GM19438 (cell line): ENCODE measurements around the gene RAB22A.

ENCODE experiments used
- ATAC-seq: cut with Tn5 transposase; IDR thresholded peaks from one replicate; pipeline ENCODE4 v1.9.1; 2021; ENCODE audit warnings: low read depth; ENCODE audit not compliant: unreplicated experiment

The RAB22A gene

DNA sequence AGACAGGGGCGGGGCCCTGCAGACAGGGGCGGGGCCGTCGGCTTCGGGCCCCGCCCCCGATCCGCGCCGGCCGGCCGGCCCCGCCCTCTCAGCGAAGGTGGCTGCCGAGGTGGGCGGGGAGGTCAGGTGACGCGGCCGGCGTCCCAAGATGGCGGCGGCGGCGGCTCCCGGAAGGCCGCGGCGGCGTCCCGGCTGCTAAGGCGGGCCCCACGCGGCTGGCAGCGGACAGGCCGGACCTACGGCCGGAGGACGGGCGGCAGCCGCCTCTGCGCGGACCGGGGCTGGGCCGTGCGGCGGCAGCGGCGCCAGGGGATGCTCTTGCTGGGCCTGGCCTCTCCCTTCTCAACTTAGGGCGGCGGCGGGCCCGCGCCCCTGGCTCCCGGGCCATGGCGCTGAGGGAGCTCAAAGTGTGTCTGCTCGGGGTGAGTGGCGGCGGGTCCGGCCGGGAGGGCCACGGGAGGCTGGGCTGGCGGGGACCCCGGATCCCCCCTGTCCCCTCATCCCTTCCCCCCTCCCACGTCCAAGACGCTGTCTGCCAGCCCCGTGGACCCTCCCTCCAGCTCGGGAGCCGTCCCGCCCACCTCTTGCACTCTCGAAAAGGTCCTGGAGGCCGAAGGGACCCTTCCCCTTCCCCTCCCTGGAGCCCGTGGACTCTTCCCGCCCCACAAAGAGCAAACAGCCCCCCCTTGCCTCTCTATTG lies at the start of gene RAB22A:
Gene RAB22A (plus strand): TSS at position 125 of the 700 bp plus-strand sequence. CDS start 262 bp downstream, at position 387.
- peak; percentile 78 for ATAC-seq

DNA sequence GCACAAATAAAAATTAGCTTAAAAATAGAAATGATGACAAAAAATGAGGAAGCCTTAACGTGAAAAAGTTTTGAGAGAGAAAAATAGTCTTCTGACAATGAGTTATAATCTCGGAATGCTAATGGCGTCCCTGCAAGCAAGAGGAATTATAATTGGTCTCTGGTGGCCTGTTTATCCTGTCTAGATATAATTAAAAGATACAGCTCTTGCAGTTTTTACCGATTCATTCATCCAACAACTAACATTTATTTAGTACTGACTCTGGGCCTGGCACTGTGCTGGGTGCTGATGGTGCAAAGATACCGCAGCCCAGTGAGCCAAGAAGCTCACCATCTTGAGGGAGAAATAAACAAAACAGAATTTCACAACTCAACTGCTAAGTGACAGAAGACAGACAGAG lies 49.5 kb upstream of the RAB22A start:
- ATAC-seq = no peak

GRCh38 chr20:58261660-58262059 lies 47.9 kb upstream of the RAB22A start:
- no peak for ATAC-seq

DNA sequence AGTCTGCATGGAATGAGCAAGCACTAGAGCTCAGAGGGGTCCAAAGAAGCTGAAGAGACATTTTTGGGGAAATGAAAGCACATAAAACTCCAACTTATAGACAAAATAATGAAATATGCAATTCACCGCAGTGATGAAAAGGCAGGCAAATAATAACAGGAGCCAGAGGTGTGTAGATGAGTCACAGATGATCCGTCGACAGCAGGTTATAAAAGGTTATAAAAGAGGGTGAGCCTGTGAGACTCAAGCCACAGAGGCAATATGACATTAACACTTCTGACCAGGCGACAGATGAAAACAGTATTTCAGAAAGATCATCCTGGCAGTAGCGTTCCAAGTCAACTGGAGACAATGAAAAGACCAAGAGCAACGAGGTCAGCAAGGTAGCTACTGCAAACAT lies 45.2 kb upstream of the RAB22A start:
- ATAC-seq = no peak

DNA sequence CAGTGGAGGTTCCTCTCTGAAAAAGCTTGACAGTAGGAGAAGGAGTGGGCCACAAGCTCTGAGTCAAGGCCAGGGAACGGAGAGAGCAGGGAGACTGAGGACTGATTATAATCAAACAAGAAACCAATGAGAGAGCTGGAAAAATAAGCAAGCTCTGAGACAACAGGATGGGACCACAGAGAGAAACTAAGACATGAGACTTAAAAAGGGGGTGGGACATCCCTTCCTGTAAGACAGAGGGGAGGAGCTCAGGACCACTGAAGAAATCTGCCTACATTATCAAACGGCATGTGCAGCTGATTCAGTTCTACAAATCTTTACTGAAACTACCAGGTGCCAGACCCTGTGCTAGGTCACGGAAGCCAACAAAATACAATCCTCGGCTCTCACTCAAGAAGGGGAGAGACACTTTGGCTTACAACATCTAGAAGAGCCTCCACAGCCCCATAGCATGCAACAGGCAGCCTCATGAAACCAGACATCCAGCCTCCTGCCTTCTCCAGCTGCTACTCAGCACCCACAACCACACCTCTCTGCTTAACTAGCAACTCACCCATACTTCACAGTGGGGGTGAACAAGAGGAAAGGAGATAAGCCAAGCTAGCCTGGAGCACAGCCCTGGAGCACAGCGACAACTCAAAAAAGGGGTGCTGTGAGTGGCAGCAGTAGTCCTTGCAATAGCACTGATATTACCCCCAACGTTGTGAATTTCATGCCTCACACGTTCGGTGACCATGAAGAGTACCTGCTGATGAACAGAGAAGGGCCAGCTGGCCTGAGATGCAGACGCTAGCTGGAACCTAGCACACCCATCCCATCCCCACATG lies 41.9 kb upstream of the RAB22A start:
- ATAC-seq = no peak

GRCh38 chr20:58268421-58268821 lies 41.1 kb upstream of the RAB22A start:
- no peak for ATAC-seq

- ATAC-seq = no peak
Observed at GRCh38 chr20:58268936-58269619, 40.4 kb upstream of the RAB22A start.

GRCh38 chr20:58271606-58272351 lies 37.7 kb upstream of the RAB22A start:
- no peak for ATAC-seq

GRCh38 chr20:58274384-58274783 lies 35.1 kb upstream of the RAB22A start:
- no peak for ATAC-seq

DNA sequence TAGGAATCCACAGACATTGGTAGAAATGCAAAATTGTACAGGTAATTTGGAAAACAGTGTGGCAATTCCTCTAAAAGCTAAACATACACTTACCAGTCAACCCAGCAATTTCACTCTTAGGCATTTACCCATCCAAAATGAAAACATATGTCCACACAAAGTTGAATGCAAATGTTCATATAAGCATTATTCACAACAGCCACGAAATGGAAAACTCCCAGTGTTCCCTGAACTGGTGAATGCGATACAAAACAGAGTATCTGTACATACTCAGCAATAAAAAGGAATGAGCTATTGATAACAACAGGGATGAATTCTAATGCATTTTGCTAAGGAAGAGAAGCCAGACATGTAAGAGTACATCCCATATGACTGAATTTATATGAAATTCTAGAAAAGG lies 32.4 kb upstream of the RAB22A start:
- ATAC-seq = no peak

DNA sequence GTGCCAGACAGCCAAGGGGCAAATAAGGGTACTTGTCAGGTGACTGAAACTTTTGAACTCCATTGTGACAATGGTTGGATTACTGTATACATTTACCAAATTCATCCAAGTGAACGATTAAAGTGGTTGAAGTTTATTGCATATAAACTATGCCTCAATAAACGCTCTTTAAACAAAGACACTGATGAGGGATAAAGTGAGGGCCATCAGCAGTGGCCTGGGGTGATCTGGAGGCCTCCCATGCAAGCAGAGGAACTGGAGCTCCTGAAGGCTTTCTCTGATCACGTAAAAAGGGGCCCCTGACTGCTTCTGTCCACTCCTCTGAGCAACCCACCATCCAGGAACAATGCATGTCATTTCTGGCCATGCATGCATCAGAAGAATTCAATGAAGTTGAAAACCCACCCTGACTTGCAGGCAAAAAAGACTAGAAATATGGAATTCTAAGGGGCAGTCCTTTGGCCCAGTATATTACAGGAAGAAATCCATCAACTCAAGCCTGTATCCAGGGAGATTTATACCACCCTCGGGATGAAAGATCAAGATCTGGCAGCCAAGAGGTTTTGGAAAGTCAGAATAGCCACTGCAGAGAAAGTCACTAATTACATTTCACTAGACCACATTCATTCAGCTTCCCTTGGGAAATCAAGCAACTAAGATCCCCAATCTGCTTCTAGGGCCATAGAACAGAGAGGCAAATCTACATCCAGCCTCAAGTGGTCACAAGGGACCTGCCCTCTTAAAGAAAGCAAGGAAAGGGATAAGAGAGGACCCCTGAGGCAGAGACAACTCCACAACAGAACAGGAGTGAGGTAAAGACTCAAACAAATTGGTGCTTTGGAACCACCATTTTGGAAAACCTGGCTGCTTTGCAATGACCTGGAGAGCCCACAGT lies 31.7 kb upstream of the RAB22A start:
- no peak for ATAC-seq

DNA sequence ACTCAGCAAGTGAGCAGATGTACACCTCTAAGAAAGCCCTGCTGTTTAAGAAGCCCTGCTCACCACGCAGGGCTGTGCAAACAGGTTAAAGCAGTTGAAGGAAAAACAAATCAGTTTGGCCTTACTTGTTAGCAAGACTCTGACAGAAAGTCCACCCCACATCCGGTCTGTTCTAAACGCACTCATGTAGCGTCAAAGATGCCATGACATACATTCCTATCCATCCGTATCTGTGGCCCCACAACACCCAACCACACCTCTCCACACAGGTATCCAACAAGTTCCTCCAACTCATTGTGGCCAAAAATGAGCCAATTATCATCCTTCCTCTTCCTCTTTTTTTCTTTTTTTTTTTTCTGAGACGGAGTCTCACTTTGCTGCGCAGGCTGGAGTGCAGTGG lies 22.8 kb upstream of the RAB22A start:
- no peak for ATAC-seq

DNA sequence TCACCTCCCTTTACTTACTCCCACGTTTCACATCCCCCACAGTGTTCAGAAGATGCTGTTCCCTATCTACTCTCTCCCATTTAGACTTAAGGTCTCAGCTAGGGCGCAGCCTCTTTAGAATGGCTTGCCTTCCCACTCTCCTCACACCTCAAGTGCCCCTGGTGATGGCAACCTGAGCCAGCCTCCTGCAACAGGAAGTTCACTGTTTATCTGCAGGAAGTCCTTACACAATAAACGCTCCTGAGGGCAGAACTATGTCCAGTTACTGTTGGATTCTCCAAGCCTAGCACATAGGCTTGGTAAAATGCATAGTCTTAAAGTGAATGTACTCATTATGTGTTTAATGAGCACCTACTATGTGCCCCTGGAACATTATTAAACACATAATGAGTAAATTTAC lies 21.9 kb upstream of the RAB22A start:
- ATAC-seq = no peak

GRCh38 chr20:58289143-58289542 lies 20.4 kb upstream of the RAB22A start:
- no peak for ATAC-seq

GRCh38 chr20:58293453-58293852 lies 16.1 kb upstream of the RAB22A start:
- no peak for ATAC-seq

GRCh38 chr20:58294497-58295455 lies 14.7 kb upstream of the RAB22A start:
- ATAC-seq = no peak

- no peak for ATAC-seq
Observed at GRCh38 chr20:58296051-58296837, 13.3 kb upstream of the RAB22A start.

- ATAC-seq = no peak
Observed at GRCh38 chr20:58297394-58297793, 12.1 kb upstream of the RAB22A start.
